Measurements from ENCODE around the gene MRPL55. TPM values are rescaled to one million over a fixed set of nuclear protein-coding genes. Genes with fewer than 3 reads are reported as not detected.

Gene MRPL55
- polyA plus RNA-seq, 3 donors: 99.8 to 277 (median 104) TPM

DNA sequence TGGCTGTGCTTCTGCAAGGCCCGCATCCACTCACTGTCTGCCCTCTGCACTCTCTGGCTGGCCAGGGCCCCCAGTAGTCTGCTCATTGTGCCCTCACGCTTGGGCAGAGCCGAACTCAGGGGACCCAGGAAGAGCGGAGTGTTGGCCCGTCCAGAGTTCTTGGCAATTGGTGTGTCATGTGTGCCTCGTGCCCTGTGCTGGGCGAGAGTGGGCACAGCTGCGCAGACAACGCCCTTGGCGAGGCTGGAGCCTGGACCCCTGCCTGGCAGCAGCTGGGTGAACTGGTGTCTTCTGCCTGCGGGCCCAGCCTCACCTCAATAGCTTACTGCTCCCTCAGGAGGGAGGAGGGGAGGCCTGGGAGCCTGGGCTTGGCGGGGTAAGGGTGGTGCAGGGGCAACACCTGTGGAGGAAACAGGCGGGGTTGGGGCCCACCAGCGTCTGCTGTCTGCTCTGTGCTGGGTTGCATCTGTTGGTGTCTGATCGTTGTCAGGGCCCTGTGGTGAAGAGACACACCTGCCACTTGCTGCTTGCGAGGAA is 33.1 kb upstream of the MRPL55 start:
- Histone ChIP-seq H3K9ac (ENCODE audit: insufficient read depth, low read length, poor library complexity, severe bottlenecking) (no peak overlapping the region), H3K4me1 (ENCODE audit: control insufficient read depth in 1 of 2, insufficient read depth in 2 of 2, low read length in 2 of 2) (peaks cover 27 to 38% of the 10 kb centered on the region in 2 donors), H3K27ac (ENCODE audit: low read depth in 1 of 2, low read length in 2 of 2) (no peak overlapping the region), H3K79me2 (ENCODE audit: insufficient read depth, low read length) (peaks cover 64% of the 10 kb centered on the region), H4K20me1 (ENCODE audit: insufficient read depth, low read length) (peaks cover 69% of the 10 kb centered on the region), H3K27me3 (ENCODE audit: control insufficient read depth in 2 of 2, insufficient read depth in 2 of 2, low read length in 2 of 2) (no peaks in the 10 kb centered on the region), H3K36me3 (replicated peaks in 1 of 2; ENCODE audit: control insufficient read depth in 1 of 2, insufficient read depth in 2 of 2, low read length in 2 of 2) (peaks cover 18 to 22% of the 10 kb centered on the region in 2 donors), H2AFZ (ENCODE audit: insufficient read depth, low read depth, low read length, poor library complexity, severe bottlenecking) (no peak overlapping the region), H3K4me3 (replicated peaks in 1 of 3; ENCODE audit: low read depth in 2 of 3, low read length in 3 of 3) (peak overlapping the region in 1 of 3 experiments; percentile 97), H3K4me2 (replicated peaks; ENCODE audit: extremely low read depth, low read length, poor library complexity, severe bottlenecking) (peak overlapping the region; percentile 97), H3K9me3 (replicated peaks in 1 of 2; ENCODE audit: control insufficient read depth in 1 of 2, insufficient read depth in 1 of 2, low read length in 2 of 2) (no peaks in the 10 kb centered on the region)
- H3K27me3 Mint-ChIP-seq (ENCODE audit: low read depth in 3 of 3): peaks cover 0 to 6% (median 1%) of the 10 kb centered on the region in 3 donors
- H3K36me3 Mint-ChIP-seq: peaks cover 13 to 39% of the 10 kb centered on the region in 2 donors
- intact Hi-C loops (cut with micrococcal nuclease): loop anchor here in 1 of 2 donors (5.0 kb wide), 1 partner anchor 35 kb away; the partner anchor contains the start of gene MRPL55
- 86% methylated on average over 8 of the region's 16 CpGs for WGBS (ENCODE audit: insufficient coverage)
- H3K27ac Mint-ChIP-seq: peak overlapping the region in 4 of 7 donors; percentile 57 to 99 (median 78)
- no peaks in the 10 kb centered on the region for H3K9me3 Mint-ChIP-seq
- no peak overlapping the region for H3K4me3 Mint-ChIP-seq
- no peak for DNase-seq
- TF ChIP-seq, protein P1, sequence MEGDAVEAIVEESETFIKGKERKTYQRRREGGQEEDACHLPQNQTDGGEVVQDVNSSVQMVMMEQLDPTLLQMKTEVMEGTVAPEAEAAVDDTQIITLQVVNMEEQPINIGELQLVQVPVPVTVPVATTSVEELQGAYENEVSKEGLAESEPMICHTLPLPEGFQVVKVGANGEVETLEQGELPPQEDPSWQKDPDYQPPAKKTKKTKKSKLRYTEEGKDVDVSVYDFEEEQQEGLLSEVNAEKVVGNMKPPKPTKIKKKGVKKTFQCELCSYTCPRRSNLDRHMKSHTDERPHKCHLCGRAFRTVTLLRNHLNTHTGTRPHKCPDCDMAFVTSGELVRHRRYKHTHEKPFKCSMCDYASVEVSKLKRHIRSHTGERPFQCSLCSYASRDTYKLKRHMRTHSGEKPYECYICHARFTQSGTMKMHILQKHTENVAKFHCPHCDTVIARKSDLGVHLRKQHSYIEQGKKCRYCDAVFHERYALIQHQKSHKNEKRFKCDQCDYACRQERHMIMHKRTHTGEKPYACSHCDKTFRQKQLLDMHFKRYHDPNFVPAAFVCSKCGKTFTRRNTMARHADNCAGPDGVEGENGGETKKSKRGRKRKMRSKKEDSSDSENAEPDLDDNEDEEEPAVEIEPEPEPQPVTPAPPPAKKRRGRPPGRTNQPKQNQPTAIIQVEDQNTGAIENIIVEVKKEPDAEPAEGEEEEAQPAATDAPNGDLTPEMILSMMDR (IDR thresholded peaks at IDR 0.05): no peak
- H3K4me1 Mint-ChIP-seq: peaks cover 41% of the 10 kb centered on the region

DNA sequence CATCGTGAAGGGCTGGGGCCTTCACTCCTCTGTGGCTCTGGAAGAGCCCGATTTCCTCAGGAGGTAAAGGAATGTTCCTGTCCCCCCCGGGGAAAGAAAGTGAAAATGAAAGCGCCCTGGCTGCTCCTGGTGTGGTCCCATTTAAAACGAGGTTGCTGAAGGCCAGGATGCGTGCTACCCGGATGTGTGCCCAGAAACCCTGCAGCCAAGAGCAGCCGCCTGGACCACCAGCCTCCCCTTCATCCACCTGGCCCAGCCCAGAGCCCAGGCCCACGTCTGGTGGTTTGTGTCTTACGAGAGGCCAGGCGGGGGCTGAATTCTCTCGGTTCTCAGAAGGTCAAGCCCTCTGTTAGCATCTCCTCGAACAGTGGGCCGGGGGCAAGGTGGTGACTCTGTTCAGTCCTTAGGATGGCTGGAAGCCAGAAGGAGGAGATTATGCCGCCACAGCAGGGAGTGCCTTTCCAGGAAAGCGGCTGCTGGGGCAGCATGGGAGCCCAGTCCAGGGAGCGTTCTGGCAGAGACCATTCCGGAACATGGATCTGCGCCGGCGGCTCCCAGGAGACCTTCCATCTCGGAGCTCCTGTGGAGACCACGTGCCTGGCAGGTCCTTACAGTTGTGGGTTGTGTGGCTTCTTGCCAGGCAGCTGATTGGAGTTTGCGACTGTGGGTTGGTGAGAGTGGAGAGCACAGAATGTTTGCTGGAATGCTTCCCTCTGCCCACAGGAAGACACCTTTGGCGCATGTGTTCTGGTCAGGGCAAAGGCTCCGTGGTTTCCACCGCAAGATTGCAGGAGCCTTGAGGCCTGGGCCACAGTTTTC is 32.3 kb upstream of the MRPL55 start:
- H3K27ac Mint-ChIP-seq: peak overlapping the region; percentile 85 to 99 (median 98)
- H3K4me3 Mint-ChIP-seq: peak overlapping the region; percentile 93 to 94
- peak in 2 of 3 donors; percentile 10 to 17 for DNase-seq
- H3K36me3 Mint-ChIP-seq: peaks cover 11 to 31% of the 10 kb centered on the region in 2 donors
- intact Hi-C loops (cut with micrococcal nuclease): loop anchor here in 1 of 2 donors (2.0 to 5.0 kb wide), 2 partner anchors 23 to 34 kb away; partner anchors contain the start of genes IBA57 and MRPL55
- Histone ChIP-seq H2AFZ (ENCODE audit: insufficient read depth, low read depth, low read length, poor library complexity, severe bottlenecking) (no peak overlapping the region), H3K27ac (ENCODE audit: low read depth in 1 of 2, low read length in 2 of 2) (peak overlapping the region; percentile 90 to 92), H3K79me2 (ENCODE audit: insufficient read depth, low read length) (peaks cover 62% of the 10 kb centered on the region), H3K27me3 (ENCODE audit: control insufficient read depth in 2 of 2, insufficient read depth in 2 of 2, low read length in 2 of 2) (no peaks in the 10 kb centered on the region), H3K4me3 (replicated peaks in 1 of 3; ENCODE audit: low read depth in 2 of 3, low read length in 3 of 3) (peak overlapping the region; percentile 72 to 97 (median 76)), H3K4me1 (ENCODE audit: control insufficient read depth in 1 of 2, insufficient read depth in 2 of 2, low read length in 2 of 2) (peaks cover 27 to 38% of the 10 kb centered on the region in 2 donors), H4K20me1 (ENCODE audit: insufficient read depth, low read length) (peaks cover 61% of the 10 kb centered on the region), H3K4me2 (replicated peaks; ENCODE audit: extremely low read depth, low read length, poor library complexity, severe bottlenecking) (peak overlapping the region; percentile 97), H3K9me3 (replicated peaks in 1 of 2; ENCODE audit: control insufficient read depth in 1 of 2, insufficient read depth in 1 of 2, low read length in 2 of 2) (no peaks in the 10 kb centered on the region), H3K36me3 (replicated peaks in 1 of 2; ENCODE audit: control insufficient read depth in 1 of 2, insufficient read depth in 2 of 2, low read length in 2 of 2) (peaks cover 10 to 14% of the 10 kb centered on the region in 2 donors), H3K9ac (ENCODE audit: insufficient read depth, low read length, poor library complexity, severe bottlenecking) (peak overlapping the region; percentile 96)
- TF ChIP-seq, protein P1 (IDR thresholded peaks at IDR 0.05): no peak
- WGBS (ENCODE audit: insufficient coverage): 52% methylated on average over 21 of the region's 27 CpGs
- H3K27me3 Mint-ChIP-seq (ENCODE audit: low read depth in 3 of 3): peaks cover 0 to 7% (median 2%) of the 10 kb centered on the region in 3 donors
- no peaks in the 10 kb centered on the region for H3K9me3 Mint-ChIP-seq
- peaks cover 42% of the 10 kb centered on the region for H3K4me1 Mint-ChIP-seq

Data from CD14-positive monocyte (primary cell).